ENCODE results near the gene TCF15. TPM values are rescaled to one million over a fixed set of nuclear protein-coding genes. Genes with fewer than 3 reads are reported as not detected.

The TCF15 gene
- total and polyA plus RNA-seq, 2 of the 4 experiments (the other 2 are of a cell fraction), result not detected

- intact Hi-C loops (cut with micrococcal nuclease) (no loop called here), in situ Hi-C loops (cut with MboI; ENCODE audit: low sequenced_read_pairs) (no loop called here), dilution Hi-C loops (cut with HindIII; ENCODE audit: low sequenced_read_pairs, unreplicated experiment) (no loop called here)
- Histone ChIP-seq H4K20me1 (ENCODE audit: insufficient read depth, low read length) (no peaks in the 10 kb centered on the region), H3K79me1 (ENCODE audit: low read depth in 1 of 2, low read length in 2 of 2) (no peaks in the 10 kb centered on the region), H3K23ac (ENCODE audit: low read depth, low read length) (no peak overlapping the region), H3K27ac (ENCODE audit: insufficient read depth, low read length) (no peak overlapping the region), H4K91ac (ENCODE audit: insufficient read depth, low read depth, low read length) (no peak overlapping the region), H3K27me3 (ENCODE audit: control insufficient read depth, insufficient read depth, low read length) (peaks cover 9% of the 10 kb centered on the region), H4K5ac (ENCODE audit: low read depth, low read length) (no peak overlapping the region), H2AK9ac (replicated peaks; ENCODE audit: low read depth, low read length, poor library complexity) (no peak overlapping the region), H2AK5ac (ENCODE audit: low read depth, low read length) (no peak overlapping the region), H3K4me2 (ENCODE audit: low read depth, low read length) (no peak overlapping the region), H3K9me1 (ENCODE audit: insufficient read depth, low read length) (no peaks in the 10 kb centered on the region), H2BK120ac (ENCODE audit: low read depth, low read length) (no peak overlapping the region), H3K4ac (ENCODE audit: low read depth, low read length) (no peak overlapping the region), H3K4me3 (ENCODE audit: insufficient read depth, low read depth, low read length) (no peak overlapping the region), H3K18ac (ENCODE audit: low read depth, low read length) (no peak overlapping the region), H2BK5ac (ENCODE audit: low read depth, low read length, poor library complexity, severe bottlenecking) (no peak overlapping the region), H3K4me1 (ENCODE audit: control insufficient read depth, insufficient read depth, low read length) (no peaks in the 10 kb centered on the region), H3K36me3 (ENCODE audit: control insufficient read depth, insufficient read depth, low read length) (no peaks in the 10 kb centered on the region), H2BK20ac (ENCODE audit: low read depth, low read length) (no peak overlapping the region), H2BK15ac (ENCODE audit: low read depth, low read length) (no peak overlapping the region), H3K9ac (ENCODE audit: low read depth, low read length) (no peak overlapping the region), H3K14ac (replicated peaks; ENCODE audit: low read depth, low read length) (no peak overlapping the region), H2AFZ (replicated peaks; ENCODE audit: low read length, poor library complexity) (no peak overlapping the region), H4K8ac (ENCODE audit: low read depth in 2 of 2, low read length in 2 of 2) (no peak overlapping the region), H3K56ac (ENCODE audit: extremely low read depth, insufficient read depth, low read length) (no peak overlapping the region), H3K9me3 (ENCODE audit: control insufficient read depth, insufficient read depth, low read length) (no peaks in the 10 kb centered on the region)
- TF ChIP-seq, protein P1, sequence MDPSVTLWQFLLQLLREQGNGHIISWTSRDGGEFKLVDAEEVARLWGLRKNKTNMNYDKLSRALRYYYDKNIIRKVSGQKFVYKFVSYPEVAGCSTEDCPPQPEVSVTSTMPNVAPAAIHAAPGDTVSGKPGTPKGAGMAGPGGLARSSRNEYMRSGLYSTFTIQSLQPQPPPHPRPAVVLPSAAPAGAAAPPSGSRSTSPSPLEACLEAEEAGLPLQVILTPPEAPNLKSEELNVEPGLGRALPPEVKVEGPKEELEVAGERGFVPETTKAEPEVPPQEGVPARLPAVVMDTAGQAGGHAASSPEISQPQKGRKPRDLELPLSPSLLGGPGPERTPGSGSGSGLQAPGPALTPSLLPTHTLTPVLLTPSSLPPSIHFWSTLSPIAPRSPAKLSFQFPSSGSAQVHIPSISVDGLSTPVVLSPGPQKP (IDR thresholded peaks at IDR 0.05; ENCODE audit: borderline replicate concordance, low read depth, low read length), result no peak
- TF ChIP-seq RCOR1 (IDR thresholded peaks at IDR 0.05; ENCODE audit: insufficient replicate concordance, low read length), result no peak
- no peak for TF ChIP-seq CEBPB (IDR thresholded peaks at IDR 0.05; ENCODE audit: low read depth, low read length)
- no peak for TF ChIP-seq POLR2A (IDR thresholded peaks at IDR 0.05; ENCODE audit: low read depth, low read length)
- TF ChIP-seq BHLHE40 (IDR thresholded peaks at IDR 0.05; ENCODE audit: low read depth, low read length), result no peak
- TF ChIP-seq FOS (IDR thresholded peaks at IDR 0.05; ENCODE audit: low read depth, low read length), result no peak
- no peak for TF ChIP-seq CTCF (conservative IDR thresholded peaks at IDR 0.05; ENCODE audit: low read depth, low read length)
- ATAC-seq (ENCODE audit: low read depth) (no peak), DNase-seq (no peak)
- WGBS, 2 experiments (ENCODE audit: extremely low coverage in 2 of 2, insufficient read length in 1 of 2), result no CpG with 5 or more reads among the region's 3 CpGs
- ChIA-PET POLR2A (ENCODE audit: unreplicated experiment) (no interaction called here), CTCF (interaction anchor here (0.6 kb wide), 1 partner anchor 78 kb away, joined by 3 read pairs; no protein-coding TSS in a partner anchor)
- no TSS peak for BruUV-seq (replicated peaks)
Measured at GRCh38 chr20:588476-588875, 21.6 kb downstream of the TCF15 start.

Data from IMR-90 (cell line).